Germinal center (tissue), 1 donor: Measurements from ENCODE around the gene ITPR3.
A peak's percentile ranks its signal among the peaks of the same experiment; 100 is the strongest.

Experiments used
- DNase-seq: peaks from one replicate; pipeline ENCODE4 v3.0.0; 2012; ENCODE audit warnings: mixed read lengths, low spot score

The ITPR3 gene

GRCh38 chr6:33719326-33719987, 98.3 kb downstream of the ITPR3 start:
- DNase-seq: no peak

GRCh38 chr6:33720998-33721397, 99.9 kb downstream of the ITPR3 start:
- DNase-seq: peak; percentile 65

- peak; percentile 37 for DNase-seq
These were observed 100.4 kb downstream of the ITPR3 start for GRCh38 chr6:33721508-33721907.

GRCh38 chr6:33722103-33722623, 101.0 kb downstream of the ITPR3 start:
- DNase-seq: no peak

- no peak for DNase-seq
These were observed 102.4 kb downstream of the ITPR3 start for GRCh38 chr6:33723371-33724085.

GRCh38 chr6:33724102-33725023, 103.2 kb downstream of the ITPR3 start:
- DNase-seq: no peak

GRCh38 chr6:33725222-33725621, 104.1 kb downstream of the ITPR3 start:
- no peak for DNase-seq

- no peak for DNase-seq
These were observed 105.0 kb downstream of the ITPR3 start for GRCh38 chr6:33725891-33726673.

- no peak for DNase-seq
These were observed 105.6 kb downstream of the ITPR3 start for GRCh38 chr6:33726696-33727095.

GRCh38 chr6:33727126-33727525, 106.0 kb downstream of the ITPR3 start:
- no peak for DNase-seq

GRCh38 chr6:33727932-33728331, 106.8 kb downstream of the ITPR3 start:
- no peak for DNase-seq

- no peak for DNase-seq
These were observed 107.3 kb downstream of the ITPR3 start for GRCh38 chr6:33728438-33728837.

GRCh38 chr6:33729059-33729458, 107.9 kb downstream of the ITPR3 start:
- DNase-seq: no peak

- no peak for DNase-seq
These were observed 109.5 kb downstream of the ITPR3 start for GRCh38 chr6:33730611-33731010.

GRCh38 chr6:33731035-33731434, 109.9 kb downstream of the ITPR3 start:
- no peak for DNase-seq

- DNase-seq: no peak
These were observed 110.7 kb downstream of the ITPR3 start for GRCh38 chr6:33731751-33732282.

GRCh38 chr6:33732385-33732784, 111.3 kb downstream of the ITPR3 start:
- no peak for DNase-seq

- no peak for DNase-seq
These were observed 111.9 kb downstream of the ITPR3 start for GRCh38 chr6:33732817-33733708.

- no peak for DNase-seq
These were observed 112.5 kb downstream of the ITPR3 start for GRCh38 chr6:33733709-33734007.

- DNase-seq: no peak
These were observed 114.1 kb downstream of the ITPR3 start for GRCh38 chr6:33735216-33735615.
